Transverse colon (tissue), 3 donors: ENCODE data around the gene CD3G.

Experiments
- POLR2A ChIP-seq: fragments of 450-650 bp; IDR thresholded peaks from one replicate; pipeline ENCODE4 v1.6.1; 2016; ENCODE audit warnings: antibody characterized with exemption, mild to moderate bottlenecking, moderate library complexity
- TF ChIP-seq, protein P1 (sequence below), 5 experiments: fragments of 200-600 bp in 3 of 5; fragments of 450-650 bp in 2 of 5; sonication (generic) in 3 of 5; IDR thresholded peaks; 1 replicate in 2 of 5; 2 replicates in 3 of 5; pipeline ENCODE4 v1.5.1; 2016 to 2017; ENCODE audit warnings: antibody characterized with exemption in 5 of 5, inconsistent platforms in 3 of 5, mild to moderate bottlenecking in 2 of 5, moderate library complexity in 1 of 5

GRCh38 chr11:118380571-118380970 is 36.4 kb downstream of the CD3G start:
- TF ChIP-seq, protein P1, sequence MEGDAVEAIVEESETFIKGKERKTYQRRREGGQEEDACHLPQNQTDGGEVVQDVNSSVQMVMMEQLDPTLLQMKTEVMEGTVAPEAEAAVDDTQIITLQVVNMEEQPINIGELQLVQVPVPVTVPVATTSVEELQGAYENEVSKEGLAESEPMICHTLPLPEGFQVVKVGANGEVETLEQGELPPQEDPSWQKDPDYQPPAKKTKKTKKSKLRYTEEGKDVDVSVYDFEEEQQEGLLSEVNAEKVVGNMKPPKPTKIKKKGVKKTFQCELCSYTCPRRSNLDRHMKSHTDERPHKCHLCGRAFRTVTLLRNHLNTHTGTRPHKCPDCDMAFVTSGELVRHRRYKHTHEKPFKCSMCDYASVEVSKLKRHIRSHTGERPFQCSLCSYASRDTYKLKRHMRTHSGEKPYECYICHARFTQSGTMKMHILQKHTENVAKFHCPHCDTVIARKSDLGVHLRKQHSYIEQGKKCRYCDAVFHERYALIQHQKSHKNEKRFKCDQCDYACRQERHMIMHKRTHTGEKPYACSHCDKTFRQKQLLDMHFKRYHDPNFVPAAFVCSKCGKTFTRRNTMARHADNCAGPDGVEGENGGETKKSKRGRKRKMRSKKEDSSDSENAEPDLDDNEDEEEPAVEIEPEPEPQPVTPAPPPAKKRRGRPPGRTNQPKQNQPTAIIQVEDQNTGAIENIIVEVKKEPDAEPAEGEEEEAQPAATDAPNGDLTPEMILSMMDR (IDR thresholded peaks at IDR 0.05), result no peak
- TF ChIP-seq POLR2A, result no peak
